ENCODE data around the gene NRAP.
"Not testable (repeated sequence)": the region's sequence is repeated elsewhere in the genome, so short reads cannot be mapped to it uniquely, and the experiment has no call there.

NRAP gene

GRCh38 chr10:113656896-113657295 lies 6.9 kb downstream of the NRAP start:
- Mint-ChIP-seq H3K36me3 (no peaks in the 10 kb centered on the region), H3K9me3 (no peaks in the 10 kb centered on the region), H3K4me1 (no peaks in the 10 kb centered on the region), H3K27ac (no peak overlapping the region), H3K4me3 (no peak overlapping the region), H3K27me3 (peaks cover 6% of the 10 kb centered on the region)

GRCh38 chr10:113652456-113652855 lies 11.4 kb downstream of the NRAP start:
- H3K27me3 Mint-ChIP-seq, H3K27ac Mint-ChIP-seq, H3K4me3 Mint-ChIP-seq, H3K9me3 Mint-ChIP-seq, H3K36me3 Mint-ChIP-seq, H3K4me1 Mint-ChIP-seq: not testable (repeated sequence)

DNA sequence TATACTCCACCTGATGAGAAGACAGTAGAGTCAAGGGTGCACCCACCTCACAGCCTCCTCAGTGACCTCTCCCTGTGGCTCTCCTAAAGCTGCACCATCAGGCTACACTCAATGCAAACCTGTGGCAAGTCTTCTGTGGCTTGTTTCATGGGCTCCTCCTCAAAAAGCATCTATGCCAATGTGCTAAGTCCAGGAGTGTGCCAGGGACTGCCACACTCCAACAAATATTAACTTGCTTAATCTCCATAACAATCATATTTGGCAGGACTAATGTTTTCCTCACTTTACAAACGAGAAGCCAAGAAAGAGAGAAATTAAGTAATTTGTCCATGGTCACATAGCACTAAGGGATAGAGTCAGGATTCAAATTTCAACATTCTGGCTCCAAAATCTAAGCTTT lies 11.9 kb downstream of the NRAP start:
- Mint-ChIP-seq H3K27me3 (peaks cover 3% of the 10 kb centered on the region), H3K4me1 (no peaks in the 10 kb centered on the region), H3K9me3 (no peaks in the 10 kb centered on the region), H3K4me3 (no peak overlapping the region), H3K27ac (no peak overlapping the region), H3K36me3 (no peaks in the 10 kb centered on the region)

DNA sequence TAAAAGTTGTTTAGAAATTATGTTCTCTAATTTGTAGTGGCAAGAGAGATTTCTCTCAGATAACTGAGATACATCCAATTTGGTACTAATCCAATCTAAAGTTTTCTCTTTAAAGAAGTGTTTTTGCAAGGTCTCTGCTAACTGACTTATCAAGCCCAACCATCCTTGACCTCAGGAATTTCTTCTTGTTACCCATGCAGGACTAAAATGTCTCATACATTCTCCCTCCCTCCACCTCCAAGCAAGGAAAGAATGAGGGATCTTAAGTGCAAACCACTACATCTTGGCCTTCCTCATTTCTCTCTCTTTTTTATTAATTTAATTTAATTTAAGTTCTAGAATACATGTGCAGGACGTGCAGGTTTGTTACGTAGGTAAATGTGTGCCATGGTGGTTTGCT lies 12.8 kb downstream of the NRAP start:
- H3K4me3 Mint-ChIP-seq = no peak overlapping the region
- no peaks in the 10 kb centered on the region for H3K9me3 Mint-ChIP-seq
- H3K27ac Mint-ChIP-seq = no peak overlapping the region
- no peaks in the 10 kb centered on the region for H3K36me3 Mint-ChIP-seq
- H3K27me3 Mint-ChIP-seq = peaks cover 3% of the 10 kb centered on the region
- H3K4me1 Mint-ChIP-seq = no peaks in the 10 kb centered on the region

- H3K27ac Mint-ChIP-seq = no peak overlapping the region
- H3K4me3 Mint-ChIP-seq = no peak overlapping the region
- H3K36me3 Mint-ChIP-seq = no peaks in the 10 kb centered on the region
- H3K4me1 Mint-ChIP-seq = no peaks in the 10 kb centered on the region
- H3K9me3 Mint-ChIP-seq = no peaks in the 10 kb centered on the region
- peaks cover 4% of the 10 kb centered on the region for H3K27me3 Mint-ChIP-seq
Measured at GRCh38 chr10:113650172-113650571, 13.7 kb downstream of the NRAP start.

DNA sequence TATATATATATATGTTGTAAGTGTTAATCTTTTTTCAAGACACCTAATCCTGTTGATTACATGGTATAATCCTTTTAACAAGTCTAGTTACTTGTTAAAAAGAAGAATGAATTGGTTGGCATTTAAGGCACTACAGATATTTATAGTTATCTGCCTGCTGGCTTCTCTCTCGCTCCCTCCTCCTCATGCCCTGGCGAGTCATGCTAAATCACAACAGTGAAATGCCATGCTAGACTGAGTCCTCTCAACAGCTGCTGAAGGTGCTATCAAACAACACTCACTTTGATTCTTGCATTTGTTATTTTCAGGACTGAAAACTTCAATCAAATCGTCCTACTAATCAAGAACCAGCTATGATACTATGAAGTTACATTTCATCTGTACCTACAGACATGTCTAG lies 15.4 kb downstream of the NRAP start:
- no peaks in the 10 kb centered on the region for H3K36me3 Mint-ChIP-seq
- peaks cover 4% of the 10 kb centered on the region for H3K27me3 Mint-ChIP-seq
- H3K9me3 Mint-ChIP-seq = no peaks in the 10 kb centered on the region
- no peak overlapping the region for H3K4me3 Mint-ChIP-seq
- H3K27ac Mint-ChIP-seq = no peak overlapping the region
- H3K4me1 Mint-ChIP-seq = no peaks in the 10 kb centered on the region

DNA sequence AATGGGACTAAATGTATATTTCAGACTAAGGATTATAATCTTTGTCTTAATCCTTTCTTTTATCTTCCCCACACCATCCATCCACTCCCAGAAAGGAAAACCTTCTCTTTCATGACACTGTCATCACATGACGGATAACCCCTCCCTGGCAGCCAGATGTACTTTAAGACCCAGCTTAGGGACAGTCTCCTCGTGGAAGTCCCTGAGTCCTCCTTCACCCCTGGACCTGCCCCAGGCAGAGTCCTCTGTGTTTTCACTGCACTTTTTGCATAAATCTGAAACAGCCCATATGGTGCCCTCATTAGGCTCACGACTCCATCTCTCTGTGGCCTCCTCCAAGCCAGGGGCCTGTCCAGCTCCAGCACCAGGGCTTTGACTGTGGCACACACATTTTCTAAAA lies 16.0 kb downstream of the NRAP start:
- H3K27ac Mint-ChIP-seq = no peak overlapping the region
- H3K36me3 Mint-ChIP-seq = no peaks in the 10 kb centered on the region
- no peak overlapping the region for H3K4me3 Mint-ChIP-seq
- H3K9me3 Mint-ChIP-seq = no peaks in the 10 kb centered on the region
- no peaks in the 10 kb centered on the region for H3K4me1 Mint-ChIP-seq
- peaks cover 4% of the 10 kb centered on the region for H3K27me3 Mint-ChIP-seq

- Mint-ChIP-seq H3K36me3 (no peaks in the 10 kb centered on the region), H3K27ac (no peak overlapping the region), H3K4me1 (no peaks in the 10 kb centered on the region), H3K4me3 (no peak overlapping the region), H3K9me3 (no peaks in the 10 kb centered on the region), H3K27me3 (peaks cover 7% of the 10 kb centered on the region)
Measured at GRCh38 chr10:113646336-113647201, 17.3 kb downstream of the NRAP start.

- Mint-ChIP-seq H3K27me3 (peaks cover 13% of the 10 kb centered on the region), H3K4me1 (no peaks in the 10 kb centered on the region), H3K27ac (no peak overlapping the region), H3K4me3 (no peak overlapping the region), H3K9me3 (no peaks in the 10 kb centered on the region), H3K36me3 (no peaks in the 10 kb centered on the region)
Measured at GRCh38 chr10:113644185-113645120, 19.4 kb downstream of the NRAP start.

- Mint-ChIP-seq H3K27ac (no peak overlapping the region), H3K4me1 (no peaks in the 10 kb centered on the region), H3K36me3 (no peaks in the 10 kb centered on the region), H3K4me3 (no peak overlapping the region), H3K9me3 (no peaks in the 10 kb centered on the region), H3K27me3 (peaks cover 13% of the 10 kb centered on the region)
Measured at GRCh38 chr10:113643183-113643582, 20.7 kb downstream of the NRAP start.

DNA sequence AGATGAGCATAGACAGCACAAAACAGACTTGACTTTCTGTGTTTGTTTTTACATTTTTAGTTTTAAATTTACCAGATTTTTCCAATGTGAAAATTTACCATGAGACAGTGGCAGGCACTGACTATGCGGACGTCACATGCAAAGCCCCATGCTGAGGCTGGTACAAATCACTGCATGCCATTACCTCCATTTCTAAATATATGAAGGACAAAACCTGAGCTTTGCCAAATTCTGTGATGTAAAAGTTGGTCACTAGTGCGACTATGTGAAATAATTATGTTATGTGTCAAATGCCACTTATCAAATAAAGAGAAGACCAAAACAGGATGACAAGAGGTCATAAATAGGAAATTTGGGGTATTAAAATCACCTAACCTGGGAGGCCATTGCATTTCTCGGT lies 22.1 kb downstream of the NRAP start:
- H3K36me3 Mint-ChIP-seq = no peaks in the 10 kb centered on the region

DNA sequence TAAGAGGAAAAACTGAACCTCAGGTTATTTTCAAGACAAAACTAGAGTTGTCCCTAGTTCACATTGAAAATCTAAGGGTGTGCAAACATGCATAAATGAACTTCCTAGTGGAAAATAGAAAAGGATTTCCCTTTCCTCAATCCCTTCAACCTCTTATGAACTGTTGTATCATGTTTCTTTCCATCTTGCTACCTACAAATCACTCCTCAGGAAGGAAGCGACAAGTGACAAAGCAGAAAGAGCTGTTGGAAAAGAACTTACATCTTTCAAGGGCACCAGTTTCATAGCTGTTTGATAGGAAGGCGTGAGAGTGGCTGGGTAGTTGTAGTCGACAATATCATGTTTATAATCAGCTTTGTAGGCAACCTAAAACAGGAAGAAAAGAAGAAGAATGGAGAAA lies 23.9 kb downstream of the NRAP start:
- Mint-ChIP-seq H3K36me3 (no peaks in the 10 kb centered on the region), H3K4me1 (no peaks in the 10 kb centered on the region), H3K27me3 (peaks cover 13% of the 10 kb centered on the region), H3K9me3 (no peaks in the 10 kb centered on the region), H3K27ac (no peak overlapping the region), H3K4me3 (no peak overlapping the region)

More for the DNA sequence above, 22.1 kb downstream of the NRAP start:
- no peak overlapping the region for H3K27ac Mint-ChIP-seq
- peaks cover 13% of the 10 kb centered on the region for H3K27me3 Mint-ChIP-seq
- no peak overlapping the region for H3K4me3 Mint-ChIP-seq
- H3K9me3 Mint-ChIP-seq = no peaks in the 10 kb centered on the region
- no peaks in the 10 kb centered on the region for H3K4me1 Mint-ChIP-seq

- Mint-ChIP-seq H3K36me3 (no peaks in the 10 kb centered on the region), H3K4me1 (no peaks in the 10 kb centered on the region), H3K4me3 (no peak overlapping the region), H3K27me3 (peaks cover 4% of the 10 kb centered on the region), H3K27ac (no peak overlapping the region), H3K9me3 (no peaks in the 10 kb centered on the region)
Measured at GRCh38 chr10:113631684-113632367, 32.0 kb downstream of the NRAP start.

- H3K27ac Mint-ChIP-seq = no peak overlapping the region
- H3K4me3 Mint-ChIP-seq = no peak overlapping the region
- H3K9me3 Mint-ChIP-seq = no peaks in the 10 kb centered on the region
Measured at GRCh38 chr10:113630929-113631533, 32.8 kb downstream of the NRAP start.

DNA sequence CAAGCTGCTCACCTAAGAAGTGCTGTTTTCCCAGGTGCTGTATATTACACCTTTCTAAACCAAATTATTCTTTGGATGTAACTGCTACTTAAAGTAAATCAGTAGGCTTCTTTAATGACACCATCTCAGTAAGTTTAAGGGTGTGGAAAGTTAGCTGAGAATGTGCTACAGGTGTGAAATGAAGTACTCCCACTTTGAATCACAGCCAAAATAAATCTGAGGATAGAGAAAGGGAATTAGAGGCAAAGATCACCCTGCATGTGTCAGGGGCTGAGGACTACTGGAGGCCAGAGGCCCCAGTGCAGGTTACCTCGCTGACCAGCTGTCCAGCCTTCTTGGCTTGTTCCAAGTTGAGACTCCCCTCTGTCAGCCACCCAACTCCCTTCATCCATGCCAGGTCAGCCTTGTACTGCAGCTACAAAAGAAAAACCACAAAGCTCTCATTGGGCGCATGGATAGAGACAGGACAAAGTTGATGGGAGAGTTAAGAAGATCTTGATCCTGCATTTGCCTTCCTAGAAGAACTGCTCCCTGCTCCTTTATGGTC lies 35.2 kb downstream of the NRAP start:
- Mint-ChIP-seq H3K27ac (no peak overlapping the region), H3K9me3 (no peaks in the 10 kb centered on the region), H3K27me3 (peaks cover 7% of the 10 kb centered on the region), H3K4me1 (no peaks in the 10 kb centered on the region), H3K36me3 (no peaks in the 10 kb centered on the region), H3K4me3 (no peak overlapping the region)

More at GRCh38 chr10:113630929-113631533, 32.8 kb downstream of the NRAP start:
- Mint-ChIP-seq H3K36me3 (no peaks in the 10 kb centered on the region), H3K27me3 (peaks cover 4% of the 10 kb centered on the region), H3K4me1 (no peaks in the 10 kb centered on the region)

Data from activated naive CD4-positive, alpha-beta T cell treated with anti-CD3 and anti-CD28 coated beads, Interleukin-2, amount 50 U/mL, for 24 hours (primary cell).